HG03469 (cell line): ENCODE measurements around the gene ITGAD.

Experiments used
- ATAC-seq: cut with Tn5 transposase; IDR thresholded peaks from one replicate; pipeline ENCODE4 v1.9.1; 2021; ENCODE audit warnings: mild to moderate bottlenecking, moderate library complexity, moderate number of reproducible peaks; ENCODE audit not compliant: unreplicated experiment

Gene ITGAD

GRCh38 chr16:31458073-31458843 lies 65.1 kb downstream of the ITGAD start:
- ATAC-seq, result no peak

GRCh38 chr16:31458844-31459686 lies 65.9 kb downstream of the ITGAD start, which contains the start of gene ARMC5:
Gene ARMC5, plus strand, starts transcription at chr16:31459501. Its CDS starts 24 bp downstream, at chr16:31459525.
- peak; percentile 49 for ATAC-seq

- ATAC-seq, result peak; percentile 52
Observed at GRCh38 chr16:31459687-31460581, 66.8 kb downstream of the ITGAD start.

- ATAC-seq, result no peak
Observed at GRCh38 chr16:31460582-31461002, 67.5 kb downstream of the ITGAD start.

- no peak for ATAC-seq
Observed at GRCh38 chr16:31461201-31461920, 68.2 kb downstream of the ITGAD start.

- no peak for ATAC-seq
Observed at GRCh38 chr16:31461921-31462804, 69.0 kb downstream of the ITGAD start.

GRCh38 chr16:31464348-31464769 lies 71.2 kb downstream of the ITGAD start:
- no peak for ATAC-seq

- no peak for ATAC-seq
Observed at GRCh38 chr16:31464781-31465260, 71.7 kb downstream of the ITGAD start.

GRCh38 chr16:31465788-31466370 lies 72.7 kb downstream of the ITGAD start:
- ATAC-seq, result no peak

- ATAC-seq, result no peak
Observed at GRCh38 chr16:31466381-31466841, 73.3 kb downstream of the ITGAD start.

- no peak for ATAC-seq
Observed at GRCh38 chr16:31467151-31467773, 74.1 kb downstream of the ITGAD start.

- no peak for ATAC-seq
Observed at GRCh38 chr16:31467858-31468257, 74.7 kb downstream of the ITGAD start.

- ATAC-seq, result no peak
Observed at GRCh38 chr16:31470615-31471014, 77.5 kb downstream of the ITGAD start.

- no peak for ATAC-seq
Observed at GRCh38 chr16:31471241-31471874, 78.2 kb downstream of the ITGAD start.

- ATAC-seq, result no peak
Observed at GRCh38 chr16:31471875-31472708, 79.0 kb downstream of the ITGAD start, which contains the start of gene TGFB1I1. Gene TGFB1I1, plus strand, starts transcription at chr16:31472152. Its CDS starts 37 bp downstream, at chr16:31472189.

GRCh38 chr16:31472709-31473203 lies 79.6 kb downstream of the ITGAD start:
- no peak for ATAC-seq
